GM18867 (cell line): Measurements from ENCODE around the gene TRPC5OS.

Experiments used
- ATAC-seq: cut with Tn5 transposase; IDR thresholded peaks from one replicate; pipeline ENCODE4 v1.9.1; 2021; ENCODE audit warnings: mild to moderate bottlenecking, moderate library complexity; ENCODE audit not compliant: unreplicated experiment

TRPC5OS gene

GRCh38 chrX:111875881-111876280 is at the start of gene TRPC5OS:
Gene TRPC5OS, plus strand, starts transcription at chrX:111876181. Its CDS starts 25,669 bp downstream, at chrX:111901850.
- ATAC-seq, result no peak

- ATAC-seq, result no peak
Observed at GRCh38 chrX:111829345-111829744, 46.6 kb upstream of the TRPC5OS start.

- ATAC-seq, result no peak
Observed at GRCh38 chrX:111830571-111830970, 45.4 kb upstream of the TRPC5OS start.

- ATAC-seq, result no peak
Observed at GRCh38 chrX:111831343-111831742, 44.6 kb upstream of the TRPC5OS start.

GRCh38 chrX:111837197-111837596 is 38.8 kb upstream of the TRPC5OS start:
- no peak for ATAC-seq

GRCh38 chrX:111847491-111848133 is 28.4 kb upstream of the TRPC5OS start:
- ATAC-seq, result no peak

- ATAC-seq, result no peak
Observed at GRCh38 chrX:111848541-111848940, 27.4 kb upstream of the TRPC5OS start.

- no peak for ATAC-seq
Observed at GRCh38 chrX:111850975-111851374, 25.0 kb upstream of the TRPC5OS start.

GRCh38 chrX:111854556-111855490 is 21.2 kb upstream of the TRPC5OS start:
- ATAC-seq, result peak; percentile 42

GRCh38 chrX:111857534-111858060 is 18.4 kb upstream of the TRPC5OS start:
- no peak for ATAC-seq

GRCh38 chrX:111861605-111862004 is 14.4 kb upstream of the TRPC5OS start:
- no peak for ATAC-seq

- ATAC-seq, result no peak
Observed at GRCh38 chrX:111867236-111867635, 8.7 kb upstream of the TRPC5OS start.

GRCh38 chrX:111868726-111869638 is 7.0 kb upstream of the TRPC5OS start:
- ATAC-seq, result peak; percentile 55

GRCh38 chrX:111869639-111870034 is 6.3 kb upstream of the TRPC5OS start:
- ATAC-seq, result peak; percentile 87

GRCh38 chrX:111874241-111874640 is 1.7 kb upstream of the TRPC5OS start:
- no peak for ATAC-seq

GRCh38 chrX:111876646-111877045 is 665 bp downstream of the TRPC5OS start:
- peak; percentile 85 for ATAC-seq

GRCh38 chrX:111877681-111878080 is 1.7 kb downstream of the TRPC5OS start:
- ATAC-seq, result no peak

GRCh38 chrX:111880735-111881134 is 4.8 kb downstream of the TRPC5OS start:
- ATAC-seq, result no peak

- no peak for ATAC-seq
Observed at GRCh38 chrX:111881715-111882114, 5.7 kb downstream of the TRPC5OS start.

- no peak for ATAC-seq
Observed at GRCh38 chrX:111886678-111887077, 10.7 kb downstream of the TRPC5OS start.

- ATAC-seq, result no peak
Observed at GRCh38 chrX:111888600-111888999, 12.6 kb downstream of the TRPC5OS start.
